ENCODE data around the gene TMEM108.

The TMEM108 gene

GRCh38 chr3:133230195-133230594, 192.0 kb downstream of the TMEM108 start:
- DNase-seq (ENCODE audit: low spot score) = no peak

DNA sequence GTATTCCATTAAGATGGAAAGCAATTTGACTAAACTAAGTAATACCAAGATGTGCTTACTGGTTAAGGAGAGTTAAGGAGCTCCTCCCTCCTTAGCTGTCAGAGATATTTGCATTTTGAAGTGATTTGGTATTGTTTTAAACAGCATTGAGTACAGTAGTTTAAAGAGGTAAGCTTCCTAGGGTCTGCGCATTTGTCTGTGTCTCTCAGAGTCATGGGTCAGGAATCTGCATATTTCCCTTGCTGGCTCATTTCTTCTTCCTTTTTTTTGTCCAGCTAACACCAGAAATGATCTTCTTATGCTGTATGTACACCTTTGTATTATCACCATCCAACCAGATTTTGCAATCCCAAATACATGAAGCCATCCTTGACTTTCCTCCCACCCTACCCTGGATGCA, 198.7 kb downstream of the TMEM108 start:
- DNase-seq (ENCODE audit: low spot score) = no peak

DNA sequence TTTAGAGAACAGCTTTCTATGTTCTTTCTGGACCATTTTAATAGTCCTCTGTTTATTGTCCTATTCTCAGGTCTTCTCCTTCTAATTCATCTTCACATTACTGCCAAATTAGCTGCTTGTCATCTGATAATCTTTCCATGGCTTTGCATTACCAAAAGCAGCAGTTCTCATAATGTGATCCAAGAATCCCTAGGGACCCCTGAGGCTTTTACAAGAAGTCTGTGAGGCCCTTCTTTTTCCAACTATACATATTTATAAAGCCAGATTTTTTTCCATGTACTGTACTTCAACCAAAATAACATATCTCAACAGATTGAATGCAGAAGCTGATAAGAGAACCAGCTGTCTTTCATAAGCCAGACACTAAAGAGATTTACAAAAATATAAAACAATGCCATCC, 199.2 kb downstream of the TMEM108 start:
- DNase-seq (ENCODE audit: low spot score) = no peak

DNA sequence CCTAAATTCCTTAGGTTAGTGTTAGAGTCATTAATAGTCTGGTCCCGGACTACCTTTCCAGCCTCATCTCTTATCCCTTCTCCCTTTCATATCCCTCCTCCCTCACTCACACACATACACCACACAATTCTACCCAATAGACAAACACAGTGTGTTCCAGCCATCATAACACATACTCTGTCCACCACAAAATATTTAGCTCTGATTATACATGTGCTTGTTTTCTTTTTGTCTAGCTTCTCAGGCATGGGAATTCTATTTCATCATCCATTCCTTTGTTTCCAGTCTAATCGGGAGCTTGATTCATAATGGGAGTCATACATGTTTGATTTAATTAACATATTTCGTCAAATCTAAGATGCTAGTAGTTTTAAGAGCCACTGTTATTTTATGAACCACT, 199.8 kb downstream of the TMEM108 start:
- DNase-seq (ENCODE audit: low spot score) = no peak

DNA sequence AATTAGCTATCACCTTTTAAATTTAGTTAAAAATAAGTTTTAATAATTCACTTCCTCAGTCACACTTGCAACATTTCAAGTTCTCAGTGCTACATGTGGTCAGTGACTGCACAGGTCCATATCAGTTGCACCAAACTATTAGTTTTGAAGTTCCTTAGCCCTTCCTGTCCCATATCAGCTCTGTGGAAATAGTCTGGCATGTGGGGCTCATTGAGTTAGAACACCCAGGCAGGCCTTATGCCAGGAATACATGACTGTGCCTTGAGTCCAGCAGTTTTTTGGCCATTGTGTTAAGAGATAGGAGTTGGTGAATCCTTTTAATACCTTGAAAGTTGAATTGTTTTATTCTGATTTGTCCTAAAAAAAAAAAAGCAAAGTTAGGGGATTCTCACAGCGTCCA, 207.9 kb downstream of the TMEM108 start:
- no peak for DNase-seq (ENCODE audit: low spot score)

DNA sequence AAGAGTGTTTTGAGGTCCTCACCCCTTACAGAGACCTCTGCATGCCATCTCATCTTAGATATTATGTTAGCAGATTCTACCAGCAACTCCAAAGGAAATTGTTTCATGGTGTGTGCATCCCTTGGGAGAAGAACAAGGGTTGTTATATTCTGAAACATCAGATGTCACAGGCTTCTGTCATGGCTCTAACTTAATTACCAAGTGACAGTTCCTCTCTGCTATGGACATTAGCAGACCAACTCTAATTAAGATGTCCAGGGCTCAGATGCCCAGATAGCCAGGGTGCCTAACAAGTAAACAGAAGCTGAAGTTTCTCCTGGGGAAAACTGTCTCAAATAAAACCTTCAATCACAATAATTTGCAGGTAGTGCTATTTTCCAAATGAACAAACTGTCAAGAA, 208.6 kb downstream of the TMEM108 start:
- DNase-seq (ENCODE audit: low spot score) = no peak

DNA sequence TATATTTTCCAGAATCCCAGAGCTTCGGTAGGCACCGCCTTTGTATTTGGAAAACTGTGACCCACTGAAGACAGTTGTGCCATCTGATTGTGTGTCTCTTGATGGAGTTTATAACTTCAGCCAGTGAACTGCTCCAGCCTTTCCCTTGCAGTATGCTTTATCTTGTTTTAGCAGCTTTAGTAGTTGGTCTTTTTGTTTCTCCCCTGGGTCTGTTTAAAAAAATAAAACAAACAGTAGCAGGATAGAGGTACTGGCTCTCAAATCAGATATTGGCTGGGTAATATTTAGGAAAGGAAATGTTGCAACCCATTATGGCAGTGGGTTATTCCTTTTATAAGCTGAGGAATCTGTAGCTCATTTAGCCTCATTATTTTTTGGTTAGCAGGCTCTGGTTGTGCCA, 210.2 kb downstream of the TMEM108 start:
- no peak for DNase-seq (ENCODE audit: low spot score)

- no peak for DNase-seq (ENCODE audit: low spot score)
These were observed 211.3 kb downstream of the TMEM108 start for GRCh38 chr3:133249490-133249889.

GRCh38 chr3:133254151-133254550, 216.0 kb downstream of the TMEM108 start:
- no peak for DNase-seq (ENCODE audit: low spot score)

DNA sequence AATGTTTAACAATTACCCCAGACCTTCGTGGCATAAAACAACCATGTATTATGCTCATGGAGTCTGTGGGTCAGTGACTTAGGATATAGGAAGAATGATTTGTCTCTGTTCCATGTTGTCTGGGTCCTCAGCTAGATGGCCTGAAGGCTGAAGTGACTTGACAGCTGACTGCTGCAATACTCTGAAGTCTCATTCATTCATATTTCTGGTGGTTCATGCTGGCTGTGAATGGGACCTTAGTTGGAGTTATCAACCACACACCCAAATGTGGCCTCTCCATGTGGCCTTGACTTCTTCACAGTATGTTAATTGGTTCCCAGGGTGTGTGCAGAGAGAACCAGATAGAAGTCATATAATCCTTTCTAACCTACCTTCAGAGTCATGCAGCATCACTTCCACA, 216.5 kb downstream of the TMEM108 start:
- DNase-seq (ENCODE audit: low spot score) = no peak

GRCh38 chr3:133256787-133257483, 218.7 kb downstream of the TMEM108 start:
- peak; percentile 6 for DNase-seq (ENCODE audit: low spot score)

GRCh38 chr3:133258358-133258757, 220.2 kb downstream of the TMEM108 start:
- DNase-seq (ENCODE audit: low spot score) = no peak

DNA sequence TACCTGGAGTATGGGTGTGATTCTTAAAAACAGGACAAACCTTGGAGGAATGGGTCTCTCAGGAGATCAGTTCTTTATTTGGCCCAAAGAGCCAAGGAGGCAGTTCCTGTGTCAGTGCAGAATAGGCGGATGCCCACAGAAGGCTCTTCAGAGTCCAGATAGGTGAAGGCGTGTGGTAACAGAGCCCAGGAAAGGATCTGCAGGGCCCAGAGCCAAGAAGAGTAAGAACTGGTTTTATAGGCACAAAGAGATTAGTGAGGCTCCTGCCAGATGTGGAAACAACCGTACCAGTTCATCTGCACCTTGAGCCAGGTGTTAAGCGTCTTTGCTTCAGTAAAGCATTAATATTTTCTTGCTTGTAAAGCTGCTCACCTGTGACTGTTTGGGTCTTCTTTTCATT, 221.6 kb downstream of the TMEM108 start:
- DNase-seq (ENCODE audit: low spot score) = no peak

DNA sequence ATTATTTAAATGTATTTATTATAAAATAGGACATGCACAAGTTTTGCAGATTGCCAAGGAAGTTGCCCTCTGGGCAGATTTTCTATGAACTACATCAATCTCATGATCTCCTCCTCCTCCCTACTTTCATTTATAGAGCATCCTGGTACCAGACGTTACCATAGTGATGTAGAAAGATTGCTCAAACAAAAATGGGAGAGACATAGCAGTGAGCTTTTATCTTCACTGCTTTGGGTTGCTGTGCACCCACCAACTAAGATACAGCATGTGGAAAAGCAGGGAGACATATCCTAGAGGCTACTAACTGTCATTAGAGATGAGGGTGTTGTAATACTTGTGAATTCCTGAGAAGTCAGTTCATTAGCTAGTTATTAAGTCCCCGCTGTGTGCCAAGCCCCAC, 224.1 kb downstream of the TMEM108 start:
- DNase-seq (ENCODE audit: low spot score) = no peak

GRCh38 chr3:133264920-133265319, 226.7 kb downstream of the TMEM108 start:
- no peak for DNase-seq (ENCODE audit: low spot score)

GRCh38 chr3:133268726-133269134, 230.5 kb downstream of the TMEM108 start:
- DNase-seq (ENCODE audit: low spot score) = no peak

DNA sequence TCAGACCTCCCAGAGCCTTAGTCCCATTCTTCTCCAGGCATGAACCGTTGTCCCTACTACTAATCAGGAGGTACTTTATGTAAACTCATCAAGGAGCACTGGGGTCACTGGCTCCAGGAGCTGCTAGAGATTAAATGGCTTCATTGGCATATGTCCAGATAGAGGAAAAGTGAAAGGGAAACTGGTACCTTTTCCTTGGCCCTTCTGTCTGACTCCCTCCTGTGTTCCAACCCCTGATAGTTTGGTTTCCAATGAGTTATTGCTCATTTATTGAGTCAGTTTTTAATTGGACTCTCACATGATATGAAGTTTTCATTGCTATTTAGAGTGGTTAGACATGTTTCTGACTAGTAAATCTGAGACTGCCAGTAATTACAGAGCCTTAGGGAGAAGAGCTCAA, 231.2 kb downstream of the TMEM108 start:
- DNase-seq (ENCODE audit: low spot score) = no peak

DNA sequence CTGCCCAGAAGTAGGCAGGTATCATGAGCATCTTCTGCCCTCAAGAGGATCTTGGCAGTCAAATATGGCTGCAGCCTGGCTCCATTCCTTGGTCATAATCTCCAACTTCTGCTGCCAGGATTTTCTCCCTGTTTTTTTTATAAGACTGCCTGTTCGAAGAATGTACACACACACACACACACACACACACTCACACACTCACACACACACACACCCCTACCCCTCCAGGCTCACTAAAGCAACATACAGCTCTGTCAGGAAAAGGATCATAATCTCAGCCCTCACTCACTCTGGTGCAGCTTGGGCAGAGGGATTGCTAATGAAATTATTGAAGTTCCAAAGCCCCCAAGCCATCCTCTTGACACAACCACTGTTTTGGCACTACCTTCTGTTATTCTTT, 232.4 kb downstream of the TMEM108 start:
- DNase-seq (ENCODE audit: low spot score) = no peak

GRCh38 chr3:133271042-133271441, 232.9 kb downstream of the TMEM108 start:
- DNase-seq (ENCODE audit: low spot score) = no peak

DNA sequence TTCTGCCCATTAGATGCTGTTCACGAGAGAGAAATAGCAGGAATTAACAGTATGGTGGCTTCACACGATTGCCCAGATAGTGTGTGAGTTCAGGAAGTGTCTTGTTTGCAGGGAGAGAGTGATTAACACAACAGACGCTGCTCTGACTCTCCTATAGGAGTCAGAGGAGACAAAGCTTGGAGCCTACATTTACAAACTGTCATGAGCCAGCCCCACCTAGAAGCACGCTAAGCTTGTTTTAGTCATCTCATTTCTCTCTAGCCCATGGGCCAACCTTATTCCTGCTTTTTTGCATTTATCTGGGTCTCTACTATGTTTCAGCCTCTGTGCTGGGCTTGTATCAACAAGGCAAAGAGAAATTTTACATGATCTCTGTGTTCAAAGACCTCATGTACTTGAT, 233.3 kb downstream of the TMEM108 start:
- no peak for DNase-seq (ENCODE audit: low spot score)

GRCh38 chr3:133273346-133273745, 235.2 kb downstream of the TMEM108 start:
- DNase-seq (ENCODE audit: low spot score) = no peak

DNA sequence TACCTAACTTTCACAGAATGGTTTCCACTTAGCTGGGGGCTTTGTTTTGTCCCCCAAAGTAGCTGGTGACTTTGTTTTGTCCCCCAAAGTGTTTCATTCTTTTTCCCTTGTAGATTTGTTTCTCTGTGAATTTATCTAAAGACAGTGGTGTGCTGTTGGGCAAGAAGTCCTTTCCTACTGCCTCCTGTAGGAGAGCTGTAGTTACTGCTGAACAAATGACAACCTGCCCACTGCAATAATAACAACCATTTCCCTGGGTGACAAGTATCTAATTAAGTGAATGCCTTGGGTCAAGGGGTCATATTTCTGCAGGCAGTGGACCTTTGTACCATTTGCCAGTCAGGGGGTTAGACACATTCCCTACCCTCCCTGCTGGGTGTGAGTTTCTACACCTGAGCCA, 236.3 kb downstream of the TMEM108 start:
- no peak for DNase-seq (ENCODE audit: low spot score)

DNA sequence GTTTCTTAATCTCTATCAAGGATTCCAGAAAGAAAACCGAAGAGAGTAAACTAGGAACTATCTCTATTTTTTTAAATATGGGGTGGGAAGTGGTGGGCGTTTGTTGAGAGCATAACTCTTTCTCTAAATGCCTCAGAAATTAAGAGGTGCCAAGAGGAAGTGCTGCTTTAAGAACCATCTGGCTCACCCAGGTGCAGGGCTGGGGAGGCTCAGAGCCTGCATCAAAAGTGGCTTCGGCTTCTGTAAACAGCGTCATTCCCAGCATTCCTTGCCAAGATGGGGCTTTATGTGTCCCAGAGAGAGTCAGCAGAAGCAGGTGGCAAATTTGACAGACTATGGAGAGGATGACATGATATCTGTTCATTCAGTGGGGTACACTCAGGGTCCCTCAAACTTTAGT, 238.4 kb downstream of the TMEM108 start:
- DNase-seq (ENCODE audit: low spot score) = no peak

- DNase-seq (ENCODE audit: low spot score) = no peak
These were observed 239.6 kb downstream of the TMEM108 start for GRCh38 chr3:133277813-133278212.
